ENCODE results near the gene EBNA1BP2.

DNA sequence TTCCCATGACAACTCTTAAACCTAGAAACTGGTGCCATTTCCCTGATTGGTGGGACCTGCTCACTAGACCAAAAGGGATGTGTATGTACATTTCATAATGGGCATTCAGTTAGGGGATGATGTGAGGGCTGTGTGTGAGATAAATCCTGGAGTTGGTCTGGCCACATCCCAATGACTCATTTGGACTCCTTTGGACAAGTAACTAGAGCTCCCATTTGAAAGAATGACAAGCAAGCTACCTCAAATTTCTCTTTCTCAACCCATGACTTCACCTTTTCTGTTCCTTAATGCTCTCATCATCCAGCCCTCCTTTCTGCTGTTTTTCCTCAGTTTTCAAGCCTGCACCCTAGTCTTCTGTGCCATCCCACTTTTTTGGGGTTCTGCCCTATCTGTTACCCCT lies 27.9 kb downstream of the EBNA1BP2 start:
- TF ChIP-seq, protein P1, sequence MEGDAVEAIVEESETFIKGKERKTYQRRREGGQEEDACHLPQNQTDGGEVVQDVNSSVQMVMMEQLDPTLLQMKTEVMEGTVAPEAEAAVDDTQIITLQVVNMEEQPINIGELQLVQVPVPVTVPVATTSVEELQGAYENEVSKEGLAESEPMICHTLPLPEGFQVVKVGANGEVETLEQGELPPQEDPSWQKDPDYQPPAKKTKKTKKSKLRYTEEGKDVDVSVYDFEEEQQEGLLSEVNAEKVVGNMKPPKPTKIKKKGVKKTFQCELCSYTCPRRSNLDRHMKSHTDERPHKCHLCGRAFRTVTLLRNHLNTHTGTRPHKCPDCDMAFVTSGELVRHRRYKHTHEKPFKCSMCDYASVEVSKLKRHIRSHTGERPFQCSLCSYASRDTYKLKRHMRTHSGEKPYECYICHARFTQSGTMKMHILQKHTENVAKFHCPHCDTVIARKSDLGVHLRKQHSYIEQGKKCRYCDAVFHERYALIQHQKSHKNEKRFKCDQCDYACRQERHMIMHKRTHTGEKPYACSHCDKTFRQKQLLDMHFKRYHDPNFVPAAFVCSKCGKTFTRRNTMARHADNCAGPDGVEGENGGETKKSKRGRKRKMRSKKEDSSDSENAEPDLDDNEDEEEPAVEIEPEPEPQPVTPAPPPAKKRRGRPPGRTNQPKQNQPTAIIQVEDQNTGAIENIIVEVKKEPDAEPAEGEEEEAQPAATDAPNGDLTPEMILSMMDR (conservative IDR thresholded peaks at IDR 0.05; ENCODE audit: low read depth, low read length), result no peak
- TF ChIP-seq EZH2 (IDR thresholded peaks at IDR 0.05; ENCODE audit: borderline replicate concordance, low read depth, low read length, poor library complexity, severe bottlenecking), result no peak

Data from A673 (cell line).